Measurements from ENCODE around the gene TRIM43.
"Not testable (repeated sequence)": the region's sequence is repeated elsewhere in the genome, so short reads cannot be mapped to it uniquely, and the experiment has no call there.

TRIM43 gene

DNA sequence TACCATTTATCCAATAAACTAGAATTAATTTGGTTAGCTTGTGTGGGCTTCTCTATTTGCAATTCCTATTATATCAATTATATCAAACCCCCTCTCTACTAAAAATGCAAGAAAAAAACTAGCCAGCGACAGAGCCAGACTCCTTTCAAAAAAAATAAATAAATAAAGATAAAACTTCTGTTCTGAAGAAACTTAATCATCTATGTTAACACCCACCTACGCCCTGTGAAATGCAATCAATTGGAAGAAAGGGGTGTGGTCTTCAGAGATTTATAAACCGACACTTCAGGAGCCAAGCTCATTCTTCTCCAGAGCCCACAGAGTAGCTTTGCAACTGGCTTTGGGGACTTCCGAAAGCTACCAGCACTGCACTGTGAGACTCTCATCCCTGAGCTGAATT, at the start of gene TRIM43:
TRIM43 (plus strand) TSS at position 301 of the 400 bp plus-strand sequence. CDS start 2,023 bp downstream, outside the sequence.
- H3K4me3 Mint-ChIP-seq; H3K36me3 Mint-ChIP-seq (ENCODE audit: low read depth); H3K27ac Mint-ChIP-seq; H3K9me3 Mint-ChIP-seq; H3K4me1 Mint-ChIP-seq (ENCODE audit: low read depth); H3K27me3 Mint-ChIP-seq (ENCODE audit: low read depth): not testable (repeated sequence)

DNA sequence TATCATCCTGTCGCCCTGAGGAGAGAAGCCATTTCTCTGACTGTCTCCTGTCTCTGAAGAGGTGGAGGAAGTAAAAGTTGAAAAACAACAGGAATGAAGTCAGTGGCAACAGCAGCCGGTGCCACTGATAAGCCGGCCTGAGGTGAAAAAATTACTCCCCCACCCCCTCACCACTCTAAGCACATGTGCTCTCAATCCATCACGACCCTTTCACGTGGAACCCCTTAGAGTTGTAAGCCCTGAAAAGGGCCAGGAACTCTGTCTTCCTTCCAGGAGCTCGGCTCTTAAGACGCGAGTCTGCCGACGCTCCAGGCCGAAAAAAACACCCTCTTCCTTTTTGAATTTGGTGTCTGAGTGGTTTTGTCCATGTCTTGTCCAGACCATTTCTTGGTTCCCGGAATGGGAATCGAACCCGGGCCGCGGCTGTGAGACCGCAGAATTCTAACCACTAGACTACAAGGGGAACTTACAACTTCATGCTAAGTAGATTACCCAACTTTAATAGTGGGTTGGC, 40.7 kb upstream of the TRIM43 start:
- no peaks in the 10 kb centered on the region for H3K9me3 Mint-ChIP-seq
- H3K27ac Mint-ChIP-seq, result no peak overlapping the region
- H3K27me3 Mint-ChIP-seq (ENCODE audit: low read depth), result peaks cover 36% of the 10 kb centered on the region
- no peak overlapping the region for H3K4me3 Mint-ChIP-seq
- H3K36me3 Mint-ChIP-seq (ENCODE audit: low read depth), result no peaks in the 10 kb centered on the region
- peaks cover 2% of the 10 kb centered on the region for H3K4me1 Mint-ChIP-seq (ENCODE audit: low read depth)

DNA sequence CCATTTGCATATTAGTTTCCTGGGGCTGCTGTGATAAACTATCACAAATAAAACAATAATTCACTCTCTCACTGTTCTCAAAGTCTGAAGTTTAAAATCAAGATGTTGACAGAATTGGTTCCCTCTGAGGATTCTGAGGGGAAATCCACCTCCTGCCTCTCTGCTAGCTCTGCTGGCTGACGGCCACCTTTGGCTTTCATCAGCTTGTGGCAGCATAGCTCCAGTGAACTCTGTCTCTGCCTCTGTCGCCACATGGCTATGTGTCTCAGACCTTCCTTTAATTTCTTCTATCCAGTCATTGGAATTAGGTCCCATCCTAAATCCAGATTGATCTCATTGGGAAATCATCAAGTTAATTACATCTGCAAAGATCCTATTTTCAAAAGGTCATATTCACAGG, 38.9 kb upstream of the TRIM43 start:
- H3K36me3 Mint-ChIP-seq (ENCODE audit: low read depth), result no peaks in the 10 kb centered on the region
- H3K27me3 Mint-ChIP-seq (ENCODE audit: low read depth), result peaks cover 40% of the 10 kb centered on the region
- no peak overlapping the region for H3K4me3 Mint-ChIP-seq
- H3K4me1 Mint-ChIP-seq (ENCODE audit: low read depth), result no peaks in the 10 kb centered on the region
- H3K9me3 Mint-ChIP-seq, result no peaks in the 10 kb centered on the region
- H3K27ac Mint-ChIP-seq, result no peak overlapping the region

DNA sequence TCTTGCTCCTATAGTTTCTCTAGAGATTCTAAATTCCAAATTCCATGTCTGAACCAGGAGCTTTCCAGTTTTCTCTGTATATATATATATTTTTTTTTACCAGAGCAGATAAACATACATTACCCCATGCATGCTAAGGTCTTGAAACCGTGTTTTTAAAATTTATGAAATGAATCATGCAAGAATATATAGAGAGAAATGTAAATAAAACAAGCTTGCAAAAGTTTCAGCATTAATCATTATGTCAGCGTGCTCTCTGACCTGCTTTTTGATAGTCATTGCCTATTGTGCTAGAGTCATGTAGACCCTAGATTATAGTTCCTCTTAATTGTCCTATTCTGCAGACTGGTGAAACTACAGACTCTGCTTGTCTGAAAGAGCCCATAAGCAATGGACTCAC, 22.6 kb upstream of the TRIM43 start:
- no peaks in the 10 kb centered on the region for H3K9me3 Mint-ChIP-seq
- no peaks in the 10 kb centered on the region for H3K36me3 Mint-ChIP-seq (ENCODE audit: low read depth)
- no peaks in the 10 kb centered on the region for H3K4me1 Mint-ChIP-seq (ENCODE audit: low read depth)
- no peak overlapping the region for H3K4me3 Mint-ChIP-seq
- H3K27ac Mint-ChIP-seq, result no peak overlapping the region
- H3K27me3 Mint-ChIP-seq (ENCODE audit: low read depth), result peaks cover 41% of the 10 kb centered on the region

DNA sequence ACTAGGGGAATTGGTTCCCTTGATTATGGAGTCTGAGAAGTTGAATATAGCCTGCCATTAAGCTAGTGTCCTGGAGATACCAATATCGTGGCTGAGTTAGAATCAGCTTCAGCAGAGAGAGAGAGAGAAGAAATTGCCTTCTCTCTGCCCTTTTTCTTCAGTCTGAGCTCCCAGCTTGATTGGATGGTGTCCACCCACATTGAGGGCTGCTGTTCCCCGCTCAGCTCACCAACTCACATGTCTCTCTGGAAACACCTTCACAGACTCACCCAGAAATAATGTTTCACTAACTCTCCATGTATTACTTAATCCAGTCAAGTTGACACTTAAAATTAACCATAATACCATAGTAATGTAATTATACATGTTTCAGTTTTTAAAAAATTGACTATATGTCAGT, 17.9 kb upstream of the TRIM43 start:
- H3K9me3 Mint-ChIP-seq, result no peaks in the 10 kb centered on the region
- H3K4me3 Mint-ChIP-seq, result no peak overlapping the region
- no peak overlapping the region for H3K27ac Mint-ChIP-seq
- no peaks in the 10 kb centered on the region for H3K4me1 Mint-ChIP-seq (ENCODE audit: low read depth)
- no peaks in the 10 kb centered on the region for H3K36me3 Mint-ChIP-seq (ENCODE audit: low read depth)
- peaks cover 26% of the 10 kb centered on the region for H3K27me3 Mint-ChIP-seq (ENCODE audit: low read depth)

DNA sequence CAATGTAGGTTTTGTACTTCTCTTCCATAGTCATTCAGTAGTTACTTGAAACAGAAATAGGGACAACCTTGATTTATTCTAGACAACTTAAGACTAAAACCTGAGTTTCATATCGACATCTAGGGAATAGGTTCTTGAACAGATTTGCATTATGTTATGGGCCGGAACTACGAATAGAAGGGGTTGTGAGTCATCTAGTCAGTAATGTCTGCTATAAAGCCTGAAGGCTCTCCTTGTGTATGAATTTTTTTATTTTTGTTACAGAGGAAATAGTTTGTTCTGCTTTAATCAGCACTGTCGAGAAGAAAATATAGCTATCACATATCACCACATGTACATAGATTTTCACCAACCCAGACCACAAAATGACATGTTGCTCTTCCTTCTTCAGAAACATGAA, 17.3 kb upstream of the TRIM43 start:
- H3K4me3 Mint-ChIP-seq, result no peak overlapping the region
- H3K27ac Mint-ChIP-seq, result no peak overlapping the region
- peaks cover 23% of the 10 kb centered on the region for H3K27me3 Mint-ChIP-seq (ENCODE audit: low read depth)
- no peaks in the 10 kb centered on the region for H3K36me3 Mint-ChIP-seq (ENCODE audit: low read depth)
- H3K9me3 Mint-ChIP-seq, result no peaks in the 10 kb centered on the region
- H3K4me1 Mint-ChIP-seq (ENCODE audit: low read depth), result no peaks in the 10 kb centered on the region

DNA sequence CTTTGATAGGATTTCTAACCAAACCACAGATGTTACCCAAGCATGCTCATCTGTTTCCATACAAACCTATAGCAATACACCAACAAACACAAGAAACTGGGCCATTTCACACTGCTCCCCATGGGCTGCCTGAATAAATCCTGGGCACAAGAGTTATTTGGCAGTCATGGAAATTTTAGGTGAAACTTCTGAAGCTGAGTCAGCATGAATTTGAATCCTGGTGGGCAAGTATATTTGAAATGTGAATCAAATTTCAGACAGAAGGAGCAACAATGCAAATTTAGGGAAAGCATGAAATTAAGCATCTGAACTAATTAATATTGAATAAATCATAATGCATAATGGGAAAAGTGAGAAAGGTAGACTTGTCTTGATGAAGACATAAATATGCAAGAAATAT, 15.9 kb upstream of the TRIM43 start:
- H3K27ac Mint-ChIP-seq, result no peak overlapping the region
- H3K4me1 Mint-ChIP-seq (ENCODE audit: low read depth), result no peaks in the 10 kb centered on the region
- no peaks in the 10 kb centered on the region for H3K9me3 Mint-ChIP-seq
- H3K27me3 Mint-ChIP-seq (ENCODE audit: low read depth), result peaks cover 14% of the 10 kb centered on the region
- no peak overlapping the region for H3K4me3 Mint-ChIP-seq
- H3K36me3 Mint-ChIP-seq (ENCODE audit: low read depth), result no peaks in the 10 kb centered on the region

DNA sequence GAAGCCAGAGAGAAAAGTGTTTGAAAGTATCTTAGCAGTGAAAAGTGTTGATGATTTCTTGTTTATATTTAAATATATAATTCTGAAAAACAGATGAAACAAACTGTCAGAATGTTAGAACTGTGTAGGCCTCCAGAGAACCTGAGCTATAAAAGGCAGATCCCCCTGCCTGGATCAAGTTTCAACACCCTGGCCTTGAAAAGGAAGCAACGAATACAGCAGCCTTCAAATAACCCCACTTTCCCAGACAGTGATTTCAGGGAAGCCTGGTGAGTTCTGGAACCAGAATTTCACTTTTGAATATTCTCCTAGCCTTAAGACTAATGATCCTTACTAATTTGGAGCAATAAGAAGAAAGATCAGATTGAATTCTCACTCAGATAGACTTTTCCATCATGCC, 13.3 kb upstream of the TRIM43 start:
- Mint-ChIP-seq H3K4me3 (no peak overlapping the region), H3K27ac (no peak overlapping the region), H3K27me3 (ENCODE audit: low read depth) (peaks cover 13% of the 10 kb centered on the region), H3K4me1 (ENCODE audit: low read depth) (no peaks in the 10 kb centered on the region), H3K9me3 (no peaks in the 10 kb centered on the region), H3K36me3 (ENCODE audit: low read depth) (no peaks in the 10 kb centered on the region)

DNA sequence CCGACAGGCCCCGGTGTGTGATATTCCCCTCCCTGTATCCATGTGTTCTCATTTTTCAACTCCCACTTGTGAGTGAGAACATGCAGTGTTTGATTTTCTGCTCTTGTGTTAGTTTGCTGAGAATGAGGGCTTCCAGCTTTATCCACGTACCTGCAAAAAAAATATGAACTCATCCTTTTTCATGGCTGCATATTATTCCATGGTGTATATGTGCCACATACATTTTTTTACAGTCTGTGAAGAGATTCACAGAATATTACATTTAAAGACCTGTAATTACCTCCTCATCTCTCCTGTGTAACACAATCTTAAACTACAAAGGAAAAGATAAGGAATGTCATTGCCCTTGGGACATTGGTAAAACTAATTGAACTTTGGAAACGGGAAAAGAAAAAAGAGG, 8.3 kb upstream of the TRIM43 start:
- not testable (repeated sequence) for H3K4me1 Mint-ChIP-seq (ENCODE audit: low read depth); H3K4me3 Mint-ChIP-seq; H3K36me3 Mint-ChIP-seq (ENCODE audit: low read depth)

DNA sequence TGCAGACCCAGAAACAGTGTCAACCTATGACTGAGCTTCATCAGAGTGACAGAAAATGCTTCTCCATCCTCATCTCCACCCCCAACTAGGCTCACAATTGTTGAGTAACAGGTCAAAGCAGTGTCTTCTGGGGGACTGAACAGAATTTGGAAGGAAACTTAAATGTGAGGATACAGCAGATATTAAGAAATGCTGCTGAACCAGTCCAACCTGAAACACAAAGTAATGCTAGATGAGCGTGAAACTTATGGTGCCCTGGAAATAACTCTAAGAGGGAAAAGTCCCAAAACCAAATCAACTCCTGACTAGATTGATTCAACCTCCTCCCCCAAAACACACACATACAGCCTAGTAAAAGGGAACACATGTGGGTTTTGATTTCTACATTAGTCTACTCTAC, 7.5 kb upstream of the TRIM43 start:
- not testable (repeated sequence) for H3K4me3 Mint-ChIP-seq; H3K4me1 Mint-ChIP-seq (ENCODE audit: low read depth)

More for the DNA sequence above, 8.3 kb upstream of the TRIM43 start:
- H3K27me3 Mint-ChIP-seq (ENCODE audit: low read depth), result peaks cover 11% of the 10 kb centered on the region
- H3K9me3 Mint-ChIP-seq, H3K27ac Mint-ChIP-seq: not testable (repeated sequence)

DNA sequence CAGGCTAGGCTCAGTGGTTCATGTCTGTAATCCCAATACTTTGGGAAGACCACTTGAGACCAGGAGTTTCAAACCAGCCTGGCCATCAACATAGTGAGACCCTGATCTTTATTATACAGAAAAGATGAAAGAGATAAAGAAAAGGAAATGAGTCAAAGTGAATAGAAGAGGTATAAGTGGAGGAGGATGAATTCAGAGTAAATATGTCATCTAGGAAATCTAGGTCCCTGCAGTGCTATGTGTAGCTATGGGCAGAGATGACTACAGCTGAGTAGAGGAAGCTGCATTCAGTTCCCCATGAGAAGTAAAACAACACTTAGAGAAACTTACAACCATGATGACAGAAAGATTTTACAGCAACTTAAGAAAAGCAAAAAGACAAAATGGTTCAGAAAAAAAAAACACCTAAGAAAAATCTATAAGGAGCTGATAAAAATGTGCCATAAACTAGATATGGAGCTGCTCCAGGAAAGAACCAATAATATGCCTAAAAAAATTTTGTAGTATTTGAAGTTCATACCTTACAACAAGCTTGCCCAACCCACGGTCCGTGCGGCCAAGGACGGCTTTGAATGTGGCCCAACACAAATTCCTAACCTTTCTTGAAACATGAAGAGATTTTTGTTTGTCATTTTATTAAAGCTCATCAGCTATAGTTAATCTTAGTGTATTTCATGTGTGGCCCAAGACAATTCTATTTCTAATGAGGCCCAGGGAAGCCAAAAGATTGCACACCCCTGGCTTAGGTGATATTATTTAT, 1.8 kb upstream of the TRIM43 start:
- H3K9me3 Mint-ChIP-seq; H3K27ac Mint-ChIP-seq; H3K36me3 Mint-ChIP-seq (ENCODE audit: low read depth); H3K27me3 Mint-ChIP-seq (ENCODE audit: low read depth); H3K4me1 Mint-ChIP-seq (ENCODE audit: low read depth); H3K4me3 Mint-ChIP-seq: not testable (repeated sequence)

More for the DNA sequence above, 7.5 kb upstream of the TRIM43 start:
- not testable (repeated sequence) for H3K27ac Mint-ChIP-seq; H3K9me3 Mint-ChIP-seq; H3K36me3 Mint-ChIP-seq (ENCODE audit: low read depth)
- H3K27me3 Mint-ChIP-seq (ENCODE audit: low read depth), result peaks cover 11% of the 10 kb centered on the region

DNA sequence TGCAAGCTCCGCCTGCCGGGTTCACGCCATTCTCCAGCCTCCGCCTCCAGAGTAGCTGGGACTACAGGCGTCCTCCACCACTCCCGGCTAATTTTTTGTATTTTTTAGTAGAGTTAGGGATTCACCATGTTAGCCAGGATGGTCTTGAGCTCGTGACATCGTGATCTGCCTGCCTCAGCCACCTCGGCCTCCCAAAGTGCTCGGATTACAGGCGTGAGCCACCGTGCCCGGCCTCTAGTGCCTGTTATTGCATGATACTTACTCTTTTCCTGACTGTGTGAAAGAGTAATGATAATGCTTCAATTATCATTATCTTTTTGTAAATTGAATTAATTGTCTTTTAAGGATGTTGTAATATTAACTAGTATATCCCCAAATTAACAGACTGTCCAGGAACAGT, 1.2 kb downstream of the TRIM43 start:
- not testable (repeated sequence) for H3K36me3 Mint-ChIP-seq (ENCODE audit: low read depth); H3K9me3 Mint-ChIP-seq; H3K27me3 Mint-ChIP-seq (ENCODE audit: low read depth); H3K27ac Mint-ChIP-seq; H3K4me3 Mint-ChIP-seq; H3K4me1 Mint-ChIP-seq (ENCODE audit: low read depth)

DNA sequence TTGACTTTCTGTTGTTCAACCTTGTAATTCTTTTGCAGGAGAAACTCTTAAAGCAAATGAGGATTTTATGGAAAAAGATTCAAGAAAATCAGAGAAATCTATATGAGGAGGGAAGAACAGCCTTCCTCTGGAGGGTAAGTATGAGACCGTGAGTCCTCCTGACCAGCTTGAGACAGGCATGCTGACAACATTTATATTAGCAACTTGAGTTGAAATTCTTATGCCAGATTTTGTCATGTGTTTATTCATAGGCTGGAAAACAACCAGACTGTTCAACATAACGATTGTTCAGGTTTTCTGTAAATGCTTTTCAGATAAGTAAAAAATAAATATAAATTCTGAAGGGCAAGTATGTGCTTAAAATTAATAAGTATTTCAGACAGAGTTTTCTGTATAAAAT, 3.2 kb downstream of the TRIM43 start:
- not testable (repeated sequence) for H3K9me3 Mint-ChIP-seq; H3K27ac Mint-ChIP-seq; H3K27me3 Mint-ChIP-seq (ENCODE audit: low read depth); H3K4me1 Mint-ChIP-seq (ENCODE audit: low read depth); H3K36me3 Mint-ChIP-seq (ENCODE audit: low read depth); H3K4me3 Mint-ChIP-seq

DNA sequence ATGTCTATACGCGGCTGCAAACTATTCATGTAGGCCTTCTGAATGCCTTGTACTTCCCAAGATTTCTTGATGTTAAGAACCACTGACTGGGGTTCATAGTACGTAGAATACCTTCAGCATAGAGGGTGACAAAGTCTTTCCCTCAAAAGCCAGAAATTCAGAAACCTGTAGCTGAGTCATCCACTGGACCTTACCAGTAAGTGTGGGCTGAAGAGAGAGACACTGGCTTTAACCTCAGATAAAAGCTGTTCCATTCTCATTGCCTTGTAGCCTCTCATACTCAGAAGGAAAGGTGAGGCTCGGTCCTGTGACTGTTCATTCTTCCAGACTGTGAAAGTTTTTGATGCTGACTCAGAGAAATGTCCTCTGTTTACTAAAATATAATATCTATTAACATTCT, 9.5 kb downstream of the TRIM43 start:
- H3K36me3 Mint-ChIP-seq (ENCODE audit: low read depth); H3K27ac Mint-ChIP-seq; H3K4me3 Mint-ChIP-seq; H3K4me1 Mint-ChIP-seq (ENCODE audit: low read depth); H3K9me3 Mint-ChIP-seq; H3K27me3 Mint-ChIP-seq (ENCODE audit: low read depth): not testable (repeated sequence)

DNA sequence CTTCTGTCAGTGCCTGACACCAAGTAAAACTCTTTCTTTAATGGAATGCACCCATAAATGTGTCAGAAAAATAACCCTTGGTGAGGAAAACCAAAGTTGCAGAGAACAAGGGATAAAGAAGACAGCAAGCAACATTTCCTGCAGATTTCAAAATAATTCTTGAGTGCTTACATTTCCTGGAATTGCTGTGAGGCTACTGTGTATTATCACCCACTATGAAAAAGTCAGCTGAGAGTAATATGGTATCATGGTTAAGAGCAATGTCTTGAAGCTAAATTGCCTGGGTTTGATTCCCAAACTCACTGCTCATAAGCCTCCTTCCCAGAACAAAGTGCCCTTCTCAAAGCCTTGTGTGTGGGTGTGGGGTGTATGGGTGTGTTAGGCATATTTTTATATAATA, 10.3 kb downstream of the TRIM43 start:
- not testable (repeated sequence) for H3K27me3 Mint-ChIP-seq (ENCODE audit: low read depth); H3K4me3 Mint-ChIP-seq; H3K27ac Mint-ChIP-seq; H3K4me1 Mint-ChIP-seq (ENCODE audit: low read depth); H3K36me3 Mint-ChIP-seq (ENCODE audit: low read depth); H3K9me3 Mint-ChIP-seq

DNA sequence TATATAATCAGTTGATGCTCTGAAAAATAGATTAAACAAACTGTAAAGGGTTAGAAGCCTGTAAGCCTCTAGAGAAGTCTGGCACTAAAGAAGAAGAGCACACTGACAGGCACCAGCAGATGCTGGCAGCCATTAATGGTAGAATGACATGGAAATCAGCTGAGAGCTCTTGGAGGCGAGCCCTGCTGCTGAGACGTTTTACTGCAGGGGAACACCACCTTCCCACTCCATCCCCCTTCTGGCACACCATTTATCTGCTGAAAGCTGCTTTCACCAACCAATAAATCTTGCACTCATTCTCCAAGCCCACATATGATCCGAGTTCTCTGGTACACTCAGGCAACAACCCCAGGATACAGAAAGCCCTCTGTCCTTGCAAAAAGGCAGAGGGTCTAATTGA, 16.6 kb downstream of the TRIM43 start:
- not testable (repeated sequence) for H3K4me1 Mint-ChIP-seq (ENCODE audit: low read depth); H3K27me3 Mint-ChIP-seq (ENCODE audit: low read depth); H3K9me3 Mint-ChIP-seq; H3K27ac Mint-ChIP-seq; H3K4me3 Mint-ChIP-seq; H3K36me3 Mint-ChIP-seq (ENCODE audit: low read depth)

All from T-helper 1 cell treated with Interleukin-12 subunit alpha and Interleukin-12 subunit beta and Interleukin-4 antibody, amounts not matched to agents 30 μg/mL and 1 μg/mL, for 36 hours (primary cell).